GM18858 (cell line): ENCODE measurements around the gene EVI5L.
"Not testable (repeated sequence)": the region's sequence is repeated elsewhere in the genome, so short reads cannot be mapped to it uniquely, and the experiment has no call there.

Experiments
- ATAC-seq: cut with Tn5 transposase; IDR thresholded peaks from one replicate; pipeline ENCODE4 v1.9.1; 2021; ENCODE audit not compliant: unreplicated experiment

EVI5L gene

DNA sequence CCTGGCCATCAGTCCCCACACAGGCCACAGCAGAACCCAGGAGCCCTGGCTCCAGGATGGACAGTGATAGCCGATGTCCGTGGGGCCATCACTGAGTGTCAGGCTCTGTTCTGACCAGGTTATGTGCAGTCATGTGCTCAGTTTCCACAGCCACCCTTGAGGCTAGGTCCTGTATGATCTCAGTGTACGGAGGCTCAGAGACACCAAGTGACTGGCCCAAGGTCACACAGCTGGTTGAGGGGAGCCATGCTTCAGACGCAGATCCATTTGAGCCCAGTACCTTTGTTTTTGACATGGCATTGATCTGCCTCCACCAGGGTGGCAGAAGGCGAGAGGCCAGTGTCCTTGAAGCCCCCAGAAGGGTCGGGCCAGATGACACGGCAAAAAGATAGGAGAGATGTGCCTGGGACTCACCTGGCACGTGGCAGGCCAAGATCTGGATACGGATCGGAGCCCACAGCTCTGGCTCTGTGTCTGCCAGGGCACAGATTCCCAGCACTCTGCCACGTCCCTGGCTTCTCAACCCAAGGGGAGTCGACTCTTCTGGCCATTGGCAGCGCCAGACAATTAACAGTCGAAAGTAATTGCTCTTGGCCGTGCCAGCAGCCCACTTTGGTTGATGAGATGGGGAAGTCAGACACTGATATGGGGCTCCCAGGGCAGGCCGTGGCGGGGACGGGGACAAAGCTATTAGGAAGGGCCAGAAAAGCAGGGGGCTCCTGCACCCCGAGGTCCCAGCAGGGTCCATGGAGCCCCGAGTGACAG, 15.6 kb downstream of the EVI5L start:
- no peak for ATAC-seq

GRCh38 chr19:7846155-7846646, 16.2 kb downstream of the EVI5L start:
- no peak for ATAC-seq

DNA sequence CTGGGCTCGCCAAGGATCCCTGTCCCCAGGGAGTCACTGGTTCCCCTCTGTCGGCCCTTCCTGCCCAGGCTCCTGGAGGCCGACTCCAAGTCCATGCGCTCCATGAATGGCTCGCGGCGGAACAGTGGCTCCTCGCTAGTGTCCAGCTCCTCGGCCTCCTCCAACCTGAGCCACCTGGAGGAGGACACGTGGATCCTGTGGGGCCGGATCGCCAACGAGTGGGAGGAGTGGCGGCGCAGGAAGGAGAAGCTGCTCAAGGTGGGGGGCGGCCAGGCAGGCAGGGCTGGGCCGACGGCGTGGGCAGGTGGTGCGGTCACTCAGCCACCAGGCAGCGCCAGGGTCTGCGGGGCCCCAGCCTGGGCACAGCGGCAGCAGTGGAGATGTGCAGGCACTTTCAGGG, 17.6 kb downstream of the EVI5L start:
- no peak for ATAC-seq

- ATAC-seq: no peak
These were observed 18.9 kb downstream of the EVI5L start for GRCh38 chr19:7848779-7849457.

- ATAC-seq: no peak
These were observed 19.6 kb downstream of the EVI5L start for GRCh38 chr19:7849631-7849999.

DNA sequence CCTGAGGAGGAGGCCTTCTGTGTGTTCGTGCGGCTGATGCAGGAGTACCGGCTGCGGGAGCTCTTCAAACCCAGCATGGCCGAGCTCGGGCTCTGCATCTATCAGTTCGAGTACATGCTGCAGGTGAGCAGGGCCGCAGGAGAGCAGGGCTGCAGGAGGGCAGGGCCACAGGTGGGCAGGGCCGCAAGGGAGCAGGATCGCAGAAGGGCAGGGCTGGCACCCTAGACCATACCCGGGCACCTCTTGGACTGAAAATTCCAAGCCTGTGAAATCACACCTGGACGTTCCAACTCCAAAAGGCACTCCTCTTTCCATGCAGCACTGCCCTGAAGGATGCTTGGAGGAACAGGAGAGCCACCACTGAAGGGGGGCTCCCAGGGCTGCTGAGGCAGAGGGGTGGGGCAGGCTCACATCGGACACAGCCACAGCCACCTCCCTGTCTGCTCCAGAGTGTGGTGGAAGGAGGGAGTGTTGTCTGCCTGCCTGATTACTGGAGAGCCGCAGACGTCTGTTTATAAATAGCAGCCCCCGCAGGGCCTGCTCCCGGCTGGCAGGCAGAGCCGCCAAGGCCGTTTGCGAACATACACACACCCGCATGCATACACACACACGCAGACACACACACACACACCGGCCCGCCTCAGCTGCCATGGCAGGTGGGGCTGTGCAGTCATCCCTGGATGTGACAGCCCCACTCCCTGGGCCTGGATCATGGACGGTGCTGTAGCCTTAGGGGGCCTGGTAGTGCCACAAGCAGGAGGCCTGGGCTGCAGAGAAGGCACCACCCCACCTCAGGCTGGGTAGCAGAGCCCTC, 20.2 kb downstream of the EVI5L start:
- ATAC-seq: no peak

- no peak for ATAC-seq
These were observed 21.1 kb downstream of the EVI5L start for GRCh38 chr19:7850945-7851622.

- ATAC-seq: no peak
These were observed 21.8 kb downstream of the EVI5L start for GRCh38 chr19:7851623-7852500.

- ATAC-seq: no peak
These were observed 23.1 kb downstream of the EVI5L start for GRCh38 chr19:7852851-7853769.

DNA sequence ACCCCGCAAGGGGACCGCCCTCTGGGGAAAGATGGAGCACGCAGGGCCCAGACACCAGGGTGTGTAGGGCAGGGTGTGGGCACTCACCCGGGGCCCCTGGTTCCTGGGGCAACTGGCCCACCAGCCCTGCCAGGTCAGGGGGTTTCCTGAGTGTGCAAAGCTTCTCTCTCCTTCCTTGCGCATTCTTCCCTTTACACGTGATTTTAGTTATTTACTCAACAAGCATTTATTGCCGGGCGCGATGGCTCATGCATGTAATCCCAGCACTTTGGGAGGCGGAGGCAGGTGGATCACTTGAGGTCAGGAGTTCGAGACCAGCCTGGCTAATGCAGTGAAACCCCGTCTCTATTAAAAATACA, 23.7 kb downstream of the EVI5L start:
- ATAC-seq: no peak

DNA sequence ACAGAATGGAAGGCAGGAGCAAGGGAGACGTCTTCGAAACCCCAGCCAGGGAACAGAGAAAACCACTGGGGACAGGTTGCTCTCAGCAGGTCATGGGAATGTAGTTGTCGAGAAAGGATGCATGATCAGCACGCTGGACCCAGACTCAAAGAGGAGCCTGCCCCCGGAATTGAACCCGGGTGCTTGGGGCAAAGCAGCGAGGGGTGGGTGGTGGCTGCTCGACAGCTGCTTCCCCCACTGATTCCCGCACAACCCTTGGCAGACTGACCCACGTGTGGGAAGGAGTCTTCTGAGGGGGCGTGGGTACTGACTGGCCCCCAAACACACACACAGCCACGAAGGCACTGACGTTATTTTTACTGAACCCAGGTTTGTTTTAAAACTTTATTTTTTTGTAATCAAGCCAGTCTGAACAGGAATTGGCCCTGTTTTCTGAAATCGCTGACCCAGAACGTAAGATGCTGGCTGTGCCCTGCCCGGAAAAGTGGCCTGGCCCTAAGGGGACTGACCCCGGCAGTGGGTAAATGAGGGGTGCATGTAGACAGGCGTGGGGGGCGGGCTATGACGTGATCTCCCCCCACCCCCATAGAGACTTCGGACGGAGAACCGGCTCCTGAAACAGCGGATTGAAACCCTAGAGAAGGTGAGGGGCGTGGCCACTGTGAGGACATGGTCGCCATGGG, 25.5 kb downstream of the EVI5L start:
- no peak for ATAC-seq

DNA sequence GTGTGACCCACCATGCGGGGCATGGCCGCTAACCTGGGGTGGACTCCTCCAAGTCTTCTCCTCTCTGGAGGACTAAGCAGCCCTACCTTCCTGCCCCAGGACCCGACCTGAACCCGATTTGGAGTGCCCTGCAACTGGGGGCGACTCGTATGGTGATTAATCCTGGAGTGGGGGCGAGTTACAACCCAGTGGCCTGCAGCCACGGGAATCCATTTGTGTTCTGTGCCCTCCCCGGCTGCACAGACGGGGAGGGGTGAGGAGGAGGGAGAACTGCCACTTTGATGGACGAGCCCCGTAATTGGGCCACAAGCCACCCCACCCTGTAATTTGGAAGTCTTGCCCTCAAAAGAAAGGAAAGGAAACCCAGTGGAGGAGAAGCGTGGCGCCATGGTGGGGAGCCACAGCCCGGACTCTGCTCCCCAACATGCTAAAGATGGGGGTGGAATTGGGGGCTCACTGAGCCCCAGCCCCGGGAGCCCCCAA, 26.1 kb downstream of the EVI5L start:
- no peak for ATAC-seq

GRCh38 chr19:7856679-7857663, 27.0 kb downstream of the EVI5L start:
- ATAC-seq: no peak

GRCh38 chr19:7857727-7858108, 27.7 kb downstream of the EVI5L start:
- ATAC-seq: no peak

GRCh38 chr19:7858109-7858770, 28.2 kb downstream of the EVI5L start:
- no peak for ATAC-seq

GRCh38 chr19:7859087-7859486, 29.1 kb downstream of the EVI5L start:
- ATAC-seq: not testable (repeated sequence)
